Measurements from ENCODE around the gene SLC35A5. TPM values are rescaled to one million over a fixed set of nuclear protein-coding genes. Genes with fewer than 3 reads are reported as not detected.
A peak's percentile ranks its signal among the peaks of the same experiment; 100 is the strongest.

SLC35A5 gene
- total and polyA plus RNA-seq, 2 donors (not counting 1 experiment from before 2014, with no cell fraction given): 35.3 to 70.4 TPM

DNA sequence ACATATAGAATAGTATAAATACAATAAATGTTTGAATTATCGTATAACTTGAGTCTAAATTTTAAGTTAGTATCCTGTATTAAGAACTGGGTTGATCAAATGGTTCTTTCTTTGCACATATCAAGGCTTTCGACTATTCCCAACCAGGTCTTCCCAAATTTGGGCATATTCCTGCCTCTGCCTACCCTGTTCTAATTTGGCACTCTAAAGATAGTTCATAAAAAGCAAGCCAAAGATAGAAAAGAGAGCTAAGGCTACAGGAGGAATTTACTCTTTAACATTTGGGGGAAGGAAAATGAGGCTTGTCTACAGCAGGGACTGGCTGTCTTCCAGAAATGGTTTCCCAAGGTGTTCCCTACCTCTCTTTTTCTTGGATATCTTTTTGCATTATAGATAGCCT is 36.1 kb downstream of the SLC35A5 start:
- H3K4me3 ChIP-seq (replicated peaks in 1 of 4; ENCODE audit: control extremely low read depth in 1 of 4, insufficient read depth in 1 of 4, low read depth in 3 of 4, low read length in 4 of 4): no peak overlapping the region
- H2AFZ ChIP-seq (ENCODE audit: low read length): no peak overlapping the region
- no peaks in the 10 kb centered on the region for H3K4me1 ChIP-seq (ENCODE audit: control insufficient read depth, extremely low read depth, insufficient read depth, low read length)
- H3K79me2 ChIP-seq (ENCODE audit: control insufficient read depth, insufficient read depth, low read length): no peaks in the 10 kb centered on the region
- H3K4me2 ChIP-seq (ENCODE audit: extremely low read depth, insufficient read depth, low read length): no peak overlapping the region
- no peak overlapping the region for H3K27ac ChIP-seq (ENCODE audit: insufficient read depth, low read length)
- no peaks in the 10 kb centered on the region for H4K20me1 ChIP-seq (ENCODE audit: control insufficient read depth, extremely low read depth, insufficient read depth, low read length)
- H3K9ac ChIP-seq (ENCODE audit: insufficient read depth, low read length): no peak overlapping the region
- TF ChIP-seq, protein P1, sequence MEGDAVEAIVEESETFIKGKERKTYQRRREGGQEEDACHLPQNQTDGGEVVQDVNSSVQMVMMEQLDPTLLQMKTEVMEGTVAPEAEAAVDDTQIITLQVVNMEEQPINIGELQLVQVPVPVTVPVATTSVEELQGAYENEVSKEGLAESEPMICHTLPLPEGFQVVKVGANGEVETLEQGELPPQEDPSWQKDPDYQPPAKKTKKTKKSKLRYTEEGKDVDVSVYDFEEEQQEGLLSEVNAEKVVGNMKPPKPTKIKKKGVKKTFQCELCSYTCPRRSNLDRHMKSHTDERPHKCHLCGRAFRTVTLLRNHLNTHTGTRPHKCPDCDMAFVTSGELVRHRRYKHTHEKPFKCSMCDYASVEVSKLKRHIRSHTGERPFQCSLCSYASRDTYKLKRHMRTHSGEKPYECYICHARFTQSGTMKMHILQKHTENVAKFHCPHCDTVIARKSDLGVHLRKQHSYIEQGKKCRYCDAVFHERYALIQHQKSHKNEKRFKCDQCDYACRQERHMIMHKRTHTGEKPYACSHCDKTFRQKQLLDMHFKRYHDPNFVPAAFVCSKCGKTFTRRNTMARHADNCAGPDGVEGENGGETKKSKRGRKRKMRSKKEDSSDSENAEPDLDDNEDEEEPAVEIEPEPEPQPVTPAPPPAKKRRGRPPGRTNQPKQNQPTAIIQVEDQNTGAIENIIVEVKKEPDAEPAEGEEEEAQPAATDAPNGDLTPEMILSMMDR (conservative IDR thresholded peaks at IDR 0.05 in 1 of 2, IDR thresholded peaks at IDR 0.05 in 1 of 2; ENCODE audit: low read depth in 1 of 2, low read length in 2 of 2): no peak
- TF ChIP-seq EZH2 (IDR thresholded peaks at IDR 0.05; ENCODE audit: low read length, missing control alignments): no peak
- no peaks in the 10 kb centered on the region for H3K27me3 ChIP-seq (ENCODE audit: control insufficient read depth, insufficient read depth, low read length)
- H3K36me3 ChIP-seq (ENCODE audit: control insufficient read depth, insufficient read depth, low read length): no peaks in the 10 kb centered on the region
- DNase-seq (ENCODE audit: low read depth in 2 of 2): no peak
- H3K9me3 ChIP-seq (ENCODE audit: control insufficient read depth, insufficient read depth, low read depth, low read length): no peaks in the 10 kb centered on the region

- H3K9ac ChIP-seq (ENCODE audit: insufficient read depth, low read length): no peak overlapping the region
- no peak overlapping the region for H2AFZ ChIP-seq (ENCODE audit: low read length)
- H3K79me2 ChIP-seq (ENCODE audit: control insufficient read depth, insufficient read depth, low read length): no peaks in the 10 kb centered on the region
- peak in 1 of 2 donors; percentile 35 for DNase-seq (ENCODE audit: low read depth in 2 of 2)
- peaks cover 3% of the 10 kb centered on the region for H3K36me3 ChIP-seq (ENCODE audit: control insufficient read depth, insufficient read depth, low read length)
- no peak overlapping the region for H3K4me3 ChIP-seq (replicated peaks in 1 of 4; ENCODE audit: control extremely low read depth in 1 of 4, insufficient read depth in 1 of 4, low read depth in 3 of 4, low read length in 4 of 4)
- H4K20me1 ChIP-seq (ENCODE audit: control insufficient read depth, extremely low read depth, insufficient read depth, low read length): no peaks in the 10 kb centered on the region
- no peaks in the 10 kb centered on the region for H3K4me1 ChIP-seq (ENCODE audit: control insufficient read depth, extremely low read depth, insufficient read depth, low read length)
- H3K27ac ChIP-seq (ENCODE audit: insufficient read depth, low read length): no peak overlapping the region
- no peaks in the 10 kb centered on the region for H3K9me3 ChIP-seq (ENCODE audit: control insufficient read depth, insufficient read depth, low read depth, low read length)
- H3K27me3 ChIP-seq (ENCODE audit: control insufficient read depth, insufficient read depth, low read length): no peaks in the 10 kb centered on the region
- TF ChIP-seq, protein P1 (conservative IDR thresholded peaks at IDR 0.05 in 1 of 2, IDR thresholded peaks at IDR 0.05 in 1 of 2; ENCODE audit: low read depth in 1 of 2, low read length in 2 of 2): no peak
- no peak for TF ChIP-seq EZH2 (IDR thresholded peaks at IDR 0.05; ENCODE audit: low read length, missing control alignments)
- no peak overlapping the region for H3K4me2 ChIP-seq (ENCODE audit: extremely low read depth, insufficient read depth, low read length)
Measured at GRCh38 chr3:112598731-112599130, 36.9 kb downstream of the SLC35A5 start.

- no peaks in the 10 kb centered on the region for H3K9me3 ChIP-seq (ENCODE audit: control insufficient read depth, insufficient read depth, low read depth, low read length)
- DNase-seq (ENCODE audit: low read depth in 2 of 2): no peak
- H3K79me2 ChIP-seq (ENCODE audit: control insufficient read depth, insufficient read depth, low read length): no peaks in the 10 kb centered on the region
- H3K36me3 ChIP-seq (ENCODE audit: control insufficient read depth, insufficient read depth, low read length): peaks cover 3% of the 10 kb centered on the region
- H3K4me2 ChIP-seq (ENCODE audit: extremely low read depth, insufficient read depth, low read length): no peak overlapping the region
- no peak overlapping the region for H2AFZ ChIP-seq (ENCODE audit: low read length)
- H4K20me1 ChIP-seq (ENCODE audit: control insufficient read depth, extremely low read depth, insufficient read depth, low read length): no peaks in the 10 kb centered on the region
- no peaks in the 10 kb centered on the region for H3K27me3 ChIP-seq (ENCODE audit: control insufficient read depth, insufficient read depth, low read length)
- no peak overlapping the region for H3K4me3 ChIP-seq (replicated peaks in 1 of 4; ENCODE audit: control extremely low read depth in 1 of 4, insufficient read depth in 1 of 4, low read depth in 3 of 4, low read length in 4 of 4)
- H3K27ac ChIP-seq (ENCODE audit: insufficient read depth, low read length): no peak overlapping the region
- H3K4me1 ChIP-seq (ENCODE audit: control insufficient read depth, extremely low read depth, insufficient read depth, low read length): peaks cover 6% of the 10 kb centered on the region
- no peak for TF ChIP-seq EZH2 (IDR thresholded peaks at IDR 0.05; ENCODE audit: low read length, missing control alignments)
- no peak overlapping the region for H3K9ac ChIP-seq (ENCODE audit: insufficient read depth, low read length)
Measured at GRCh38 chr3:112602217-112602838, 40.5 kb downstream of the SLC35A5 start.

Data from fibroblast of lung (primary cell).